BLaER1 treated with 17β-estradiol and CSF1 and Interleukin-3, amounts not matched to agents 10 nM and 100 nM (cell line): ENCODE results near the gene GCN1.
A peak's percentile ranks its signal among the peaks of the same experiment; 100 is the strongest.

ENCODE experiments used
- H3K27ac ChIP-seq, 11 experiments: shearing (Covaris generic); formaldehyde crosslinking; 2 replicates each; pipeline ENCODE4 v1.8.1; 2022
- H3K27me3 ChIP-seq, 11 experiments: shearing (Covaris generic); formaldehyde crosslinking; 2 replicates each; pipeline ENCODE4 v1.8.1; 2022
- H3K36me3 ChIP-seq, 11 experiments: shearing (Covaris generic); formaldehyde crosslinking; 2 replicates each; pipeline ENCODE4 v1.8.1; 2022
- H3K4me1 ChIP-seq, 10 experiments: shearing (Covaris generic); formaldehyde crosslinking; 2 replicates each; pipeline ENCODE4 v1.8.1; 2022
- H3K4me2 ChIP-seq, 11 experiments: shearing (Covaris generic); formaldehyde crosslinking; 2 replicates each; pipeline ENCODE4 v1.8.1; 2022
- H3K4me3 ChIP-seq, 10 experiments: shearing (Covaris generic); formaldehyde crosslinking; 2 replicates each; pipeline ENCODE4 v1.8.1; 2022
- H3K9ac ChIP-seq, 11 experiments: shearing (Covaris generic); formaldehyde crosslinking; 2 replicates each; pipeline ENCODE4 v1.8.1; 2022
- H3K9me3 ChIP-seq, 11 experiments: shearing (Covaris generic); formaldehyde crosslinking; replicated peaks in 1 of 11; 2 replicates each; pipeline ENCODE4 v1.8.1; 2022
- H4K20me1 ChIP-seq, 11 experiments: shearing (Covaris generic); formaldehyde crosslinking; 2 replicates each; pipeline ENCODE4 v1.8.1; 2022
- Cebpa-rat ChIP-seq, 11 experiments: shearing (Covaris generic); IDR thresholded peaks; 2 replicates each; pipeline ENCODE4 v1.8.1; 2022

The GCN1 gene

DNA sequence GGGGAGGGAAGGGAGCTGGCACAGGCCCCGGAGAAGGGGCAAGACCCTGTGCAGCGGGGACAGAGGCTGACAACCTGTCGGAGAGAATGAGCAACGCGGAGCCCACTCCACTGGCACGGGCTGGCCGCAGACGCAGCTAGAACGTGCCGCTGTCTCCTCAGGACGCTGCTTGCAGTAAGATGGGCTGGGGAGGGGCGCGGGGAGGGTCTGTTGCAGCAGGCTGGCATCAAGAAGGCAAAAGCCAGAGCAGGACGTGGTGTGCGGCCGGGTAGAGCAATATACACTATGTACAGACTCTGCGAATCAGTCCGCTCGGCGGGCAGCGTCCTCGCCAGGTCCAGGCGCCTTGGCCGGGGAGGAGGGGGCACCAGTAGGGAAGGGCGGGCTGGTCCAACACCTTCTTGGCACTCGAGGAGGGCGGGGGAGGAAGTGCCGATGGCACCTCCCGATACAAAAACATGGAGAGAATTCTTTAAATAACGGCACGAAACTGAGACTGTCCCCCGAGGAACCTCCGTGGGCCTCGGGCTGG, 97.8 kb downstream of the GCN1 start:
- no peaks in the 10 kb centered on the region for H3K27me3 ChIP-seq
- no peak overlapping the region for H3K27ac ChIP-seq
- H3K36me3 ChIP-seq = peaks cover 69 to 99% (median 90%) of the 10 kb centered on the region in 11 experiments

GRCh38 chr12:120095736-120096135, 98.8 kb downstream of the GCN1 start:
- H3K36me3 ChIP-seq = peaks cover 60 to 96% (median 84%) of the 10 kb centered on the region in 11 experiments
- no peak for TF ChIP-seq Cebpa-rat (IDR thresholded peaks at IDR 0.05)
- no peaks in the 10 kb centered on the region for H3K9me3 ChIP-seq
- H3K9ac ChIP-seq = no peak overlapping the region
- H3K4me1 ChIP-seq = peaks cover 16 to 42% (median 27%) of the 10 kb centered on the region in 10 experiments
- no peak overlapping the region for H3K4me3 ChIP-seq
- no peak overlapping the region for H3K27ac ChIP-seq
- H3K27me3 ChIP-seq = no peaks in the 10 kb centered on the region
- H4K20me1 ChIP-seq = peaks cover 55 to 100% (median 85%) of the 10 kb centered on the region in 11 experiments
- no peak overlapping the region for H3K4me2 ChIP-seq

More for the DNA sequence above, 97.8 kb downstream of the GCN1 start:
- no peaks in the 10 kb centered on the region for H3K9me3 ChIP-seq
- H3K4me1 ChIP-seq = peaks cover 26 to 52% (median 37%) of the 10 kb centered on the region in 10 experiments
- no peak for TF ChIP-seq Cebpa-rat (IDR thresholded peaks at IDR 0.05)
- H4K20me1 ChIP-seq = peaks cover 65 to 100% (median 91%) of the 10 kb centered on the region in 11 experiments
- H3K4me3 ChIP-seq = no peak overlapping the region
- H3K4me2 ChIP-seq = peak overlapping the region in 1 of 11 experiments; percentile 43; a peak in 1 of 22 replicates
- H3K9ac ChIP-seq = no peak overlapping the region

DNA sequence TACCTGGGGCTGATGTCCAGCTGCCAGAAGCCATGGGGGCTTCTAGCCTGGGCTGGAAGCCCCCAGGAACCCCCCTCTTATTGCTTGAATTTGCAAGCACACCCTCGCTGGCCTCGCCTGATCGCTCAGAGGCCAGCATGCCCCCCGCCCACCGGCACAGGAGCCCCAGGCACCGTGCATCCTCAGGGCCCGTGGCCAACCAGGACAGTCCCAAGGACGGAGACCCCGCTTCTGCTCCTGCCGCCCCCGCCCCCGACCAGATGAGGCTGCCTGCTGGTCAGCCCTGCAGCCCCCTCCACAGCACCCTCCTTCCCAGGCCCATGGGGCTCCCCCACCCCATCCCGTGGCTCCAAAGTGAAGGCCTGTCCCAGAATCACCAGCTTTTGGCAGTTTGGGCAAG, 99.2 kb downstream of the GCN1 start:
- no peaks in the 10 kb centered on the region for H3K27me3 ChIP-seq
- H3K27ac ChIP-seq = no peak overlapping the region
- no peaks in the 10 kb centered on the region for H3K9me3 ChIP-seq
- no peak overlapping the region for H3K9ac ChIP-seq
- peaks cover 51 to 100% (median 81%) of the 10 kb centered on the region in 11 experiments for H4K20me1 ChIP-seq
- no peak for TF ChIP-seq Cebpa-rat (IDR thresholded peaks at IDR 0.05)
- no peak overlapping the region for H3K4me3 ChIP-seq
- peaks cover 56 to 94% (median 81%) of the 10 kb centered on the region in 11 experiments for H3K36me3 ChIP-seq
- peaks cover 12 to 38% (median 24%) of the 10 kb centered on the region in 10 experiments for H3K4me1 ChIP-seq
- H3K4me2 ChIP-seq = no peak overlapping the region

DNA sequence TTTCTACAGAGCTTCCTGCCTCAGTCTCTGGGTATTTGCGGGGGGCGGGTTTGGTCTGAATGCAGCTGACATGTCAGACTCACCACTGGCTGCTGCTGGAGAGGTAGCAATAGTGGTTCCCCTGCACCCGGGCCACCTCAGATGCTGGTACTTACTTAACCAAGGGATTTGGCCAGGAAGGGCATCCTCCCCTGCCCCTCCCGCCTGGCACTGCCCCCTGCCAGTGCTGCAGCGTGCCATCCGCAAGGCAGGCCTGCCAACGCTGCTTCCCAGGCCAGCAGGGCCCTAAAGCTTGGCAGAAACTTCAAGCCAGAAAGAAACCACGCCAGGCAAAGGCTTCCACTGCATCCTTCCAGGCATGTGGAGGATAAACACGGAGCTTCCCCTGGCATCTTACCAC, 100.0 kb downstream of the GCN1 start:
- peaks cover 47 to 88% (median 73%) of the 10 kb centered on the region in 11 experiments for H3K36me3 ChIP-seq
- H3K4me1 ChIP-seq = peaks cover 10 to 29% (median 16%) of the 10 kb centered on the region in 10 experiments
- no peaks in the 10 kb centered on the region for H3K27me3 ChIP-seq
- peak overlapping the region in 5 of 11 experiments; percentile 5 to 36 (median 21); a peak in 1 of 22 replicates for H3K9ac ChIP-seq
- no peak overlapping the region for H3K4me3 ChIP-seq
- no peak for TF ChIP-seq Cebpa-rat (IDR thresholded peaks at IDR 0.05)
- H3K27ac ChIP-seq = no peak overlapping the region
- no peaks in the 10 kb centered on the region for H3K9me3 ChIP-seq
- peak overlapping the region in 5 of 11 experiments; percentile 4 to 47 (median 41); a peak in 7 of 22 replicates for H3K4me2 ChIP-seq
- H4K20me1 ChIP-seq = peaks cover 43 to 99% (median 72%) of the 10 kb centered on the region in 11 experiments

- H3K4me2 ChIP-seq = peak overlapping the region in 4 of 11 experiments; percentile 6 to 47 (median 42); a peak in 7 of 22 replicates
- peaks cover 10 to 22% (median 15%) of the 10 kb centered on the region in 10 experiments for H3K4me1 ChIP-seq
- no peak overlapping the region for H3K27ac ChIP-seq
- H3K36me3 ChIP-seq = peaks cover 40 to 81% (median 66%) of the 10 kb centered on the region in 11 experiments
- H3K9ac ChIP-seq = peak overlapping the region in 5 of 11 experiments; percentile 8 to 37 (median 19); a peak in 2 of 22 replicates
- TF ChIP-seq Cebpa-rat (IDR thresholded peaks at IDR 0.05) = no peak
- H3K4me3 ChIP-seq = no peak overlapping the region
- no peaks in the 10 kb centered on the region for H3K9me3 ChIP-seq
- no peaks in the 10 kb centered on the region for H3K27me3 ChIP-seq
- peaks cover 36 to 92% (median 65%) of the 10 kb centered on the region in 11 experiments for H4K20me1 ChIP-seq
Measured at GRCh38 chr12:120093592-120094355, 100.7 kb downstream of the GCN1 start.

- no peaks in the 10 kb centered on the region for H3K27me3 ChIP-seq
- H3K4me2 ChIP-seq = peak overlapping the region in 2 of 11 experiments; percentile 41 to 47; a peak in 2 of 22 replicates
- H3K9me3 ChIP-seq = no peaks in the 10 kb centered on the region
- 0 out of 22 replicates have a peak overlapping the region, but pooled peaks of 2 of the 11 experiments have one; percentile 26 to 37 for H3K9ac ChIP-seq
- H4K20me1 ChIP-seq = peaks cover 33 to 87% (median 60%) of the 10 kb centered on the region in 11 experiments
- H3K4me1 ChIP-seq = peaks cover 9 to 18% (median 15%) of the 10 kb centered on the region in 10 experiments
- TF ChIP-seq Cebpa-rat (IDR thresholded peaks at IDR 0.05) = no peak
- peaks cover 35 to 76% (median 60%) of the 10 kb centered on the region in 11 experiments for H3K36me3 ChIP-seq
- H3K4me3 ChIP-seq = no peak overlapping the region
- H3K27ac ChIP-seq = no peak overlapping the region
Measured at GRCh38 chr12:120093336-120093591, 101.3 kb downstream of the GCN1 start.

DNA sequence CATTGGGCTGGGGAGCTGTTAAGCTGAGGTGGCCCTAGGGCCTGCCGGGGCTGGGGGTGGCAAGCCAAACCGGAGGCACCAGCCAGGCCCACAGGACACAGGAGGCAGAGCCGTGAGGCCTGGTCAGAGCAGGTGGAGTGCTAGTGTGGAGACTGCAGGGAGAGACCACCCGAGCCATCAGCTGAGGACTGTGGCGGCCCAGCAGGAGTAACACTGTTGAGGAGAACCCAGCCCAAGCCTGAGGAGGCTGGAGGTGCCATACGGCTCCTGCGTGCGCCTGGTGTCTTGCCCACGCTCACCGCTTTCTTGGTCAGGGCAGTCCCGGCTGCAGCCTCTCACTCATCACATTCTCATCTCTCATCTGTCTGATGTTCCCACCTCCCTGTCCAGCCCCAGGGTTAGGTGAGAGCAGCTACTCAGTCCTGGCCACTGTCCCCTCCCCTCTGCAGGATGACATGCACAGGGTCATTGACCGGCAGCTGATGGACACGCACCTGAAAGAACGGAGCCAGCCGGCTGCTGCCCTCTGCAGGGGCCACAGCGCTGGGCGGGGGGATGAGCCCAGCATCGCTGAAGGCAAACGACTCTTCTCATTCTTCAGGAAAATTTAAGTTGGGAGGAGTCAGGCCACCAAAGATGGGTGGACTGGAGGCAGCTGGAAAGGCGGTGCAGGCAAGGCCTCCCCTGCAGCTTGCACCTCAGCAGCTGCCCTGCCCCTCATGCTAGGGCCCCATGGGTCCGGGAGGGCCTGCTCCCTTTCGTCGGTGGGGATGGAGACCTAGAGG, 101.8 kb downstream of the GCN1 start:
- no peak for TF ChIP-seq Cebpa-rat (IDR thresholded peaks at IDR 0.05)
- H4K20me1 ChIP-seq = peaks cover 33 to 83% (median 57%) of the 10 kb centered on the region in 11 experiments
- H3K4me1 ChIP-seq = peaks cover 9 to 22% (median 18%) of the 10 kb centered on the region in 10 experiments
- H3K9me3 ChIP-seq = no peaks in the 10 kb centered on the region
- no peak overlapping the region for H3K4me3 ChIP-seq
- H3K27ac ChIP-seq = no peak overlapping the region
- H3K36me3 ChIP-seq = peaks cover 30 to 72% (median 57%) of the 10 kb centered on the region in 11 experiments
- no peaks in the 10 kb centered on the region for H3K27me3 ChIP-seq
- no peak overlapping the region for H3K4me2 ChIP-seq
- H3K9ac ChIP-seq = no peak overlapping the region

GRCh38 chr12:120091371-120092090, 103.0 kb downstream of the GCN1 start:
- H3K27me3 ChIP-seq = no peaks in the 10 kb centered on the region
- no peak overlapping the region for H3K4me3 ChIP-seq
- H3K36me3 ChIP-seq = peaks cover 19 to 60% (median 46%) of the 10 kb centered on the region in 11 experiments
- H3K4me1 ChIP-seq = peaks cover 10 to 30% (median 26%) of the 10 kb centered on the region in 10 experiments
- no peak overlapping the region for H3K27ac ChIP-seq
- no peak for TF ChIP-seq Cebpa-rat (IDR thresholded peaks at IDR 0.05)
- no peak overlapping the region for H3K4me2 ChIP-seq
- H3K9me3 ChIP-seq = no peaks in the 10 kb centered on the region
- peaks cover 26 to 75% (median 47%) of the 10 kb centered on the region in 11 experiments for H4K20me1 ChIP-seq
- H3K9ac ChIP-seq = no peak overlapping the region; a peak in 1 of 22 replicates
